ENCODE results near the gene UHMK1.

GRCh38 chr1:162487241-162487640 lies 10.4 kb upstream of the UHMK1 start:
- TF ChIP-seq RAD21 (IDR thresholded peaks at IDR 0.05; ENCODE audit: low read depth) (peak; percentile 18; the same call in 1 of the 2 replicates), ZFX (IDR thresholded peaks at IDR 0.05) (no peak), ZNF274 (IDR thresholded peaks at IDR 0.05; ENCODE audit: low read depth, low read length) (no peak), CTCF (IDR thresholded peaks at IDR 0.05 in 2 of 3, conservative IDR thresholded peaks at IDR 0.05 in 1 of 3; ENCODE audit: borderline replicate concordance in 1 of 3, insufficient read depth in 1 of 3, low read depth in 2 of 3, low read length in 2 of 3) (no peak), POLR2AphosphoS5 (IDR thresholded peaks at IDR 0.05; ENCODE audit: low read depth, low read length) (no peak), EZH2 (IDR thresholded peaks at IDR 0.05) (no peak), POLR2A (IDR thresholded peaks at IDR 0.05; ENCODE audit: borderline replicate concordance, extremely low read depth, insufficient read depth, insufficient read length) (no peak), ELF1 (IDR thresholded peaks at IDR 0.05; ENCODE audit: borderline replicate concordance, low read depth) (no peak), SIN3A (IDR thresholded peaks at IDR 0.05; ENCODE audit: low read depth) (no peak), SP1 (IDR thresholded peaks at IDR 0.05; ENCODE audit: low read depth) (no peak), JUND (IDR thresholded peaks at IDR 0.05) (no peak), SRF (IDR thresholded peaks at IDR 0.05; ENCODE audit: low read depth) (no peak), YY1 (IDR thresholded peaks at IDR 0.05; ENCODE audit: extremely low read depth, insufficient replicate concordance, low read depth, low read length) (no peak)

All from HCT116 (cell line).